ENCODE data around the gene PPP1R36. TPM values are rescaled to one million over a fixed set of nuclear protein-coding genes. Genes with fewer than 3 reads are reported as not detected.

PPP1R36 gene
- total and polyA plus RNA-seq, 2 donors (not counting 1 experiment from before 2014, with no cell fraction given): 0.87 to 1.3 TPM

GRCh38 chr14:64502456-64502855, 47.3 kb upstream of the PPP1R36 start:
- Histone ChIP-seq H4K20me1 (ENCODE audit: control insufficient read depth, extremely low read depth, insufficient read depth, low read length) (peaks cover 6% of the 10 kb centered on the region), H3K79me2 (ENCODE audit: control insufficient read depth, insufficient read depth, low read length) (peaks cover 42% of the 10 kb centered on the region), H3K9ac (ENCODE audit: insufficient read depth, low read length) (peak overlapping the region; percentile 97), H3K4me2 (ENCODE audit: extremely low read depth, insufficient read depth, low read length) (peak overlapping the region; percentile 86), H3K4me1 (ENCODE audit: control insufficient read depth, extremely low read depth, insufficient read depth, low read length) (peaks cover 8% of the 10 kb centered on the region), H3K36me3 (ENCODE audit: control insufficient read depth, insufficient read depth, low read length) (no peaks in the 10 kb centered on the region), H3K9me3 (ENCODE audit: control insufficient read depth, insufficient read depth, low read depth, low read length) (no peaks in the 10 kb centered on the region), H3K27ac (ENCODE audit: insufficient read depth, low read length) (peak overlapping the region; percentile 98), H2AFZ (ENCODE audit: low read length) (no peak overlapping the region), H3K27me3 (ENCODE audit: control insufficient read depth, insufficient read depth, low read length) (no peaks in the 10 kb centered on the region), H3K4me3 (replicated peaks in 1 of 4; ENCODE audit: control extremely low read depth in 1 of 4, insufficient read depth in 1 of 4, low read depth in 3 of 4, low read length in 4 of 4) (peak overlapping the region; percentile 73 to 92 (median 88))
- no peak for DNase-seq (ENCODE audit: low read depth in 2 of 2)
- TF ChIP-seq CTCF (conservative IDR thresholded peaks at IDR 0.05 in 1 of 2, IDR thresholded peaks at IDR 0.05 in 1 of 2; ENCODE audit: low read depth in 1 of 2, low read length in 2 of 2): no peak
- no peak for TF ChIP-seq EZH2 (IDR thresholded peaks at IDR 0.05; ENCODE audit: low read length, missing control alignments)

- H3K4me1 ChIP-seq (ENCODE audit: control insufficient read depth, extremely low read depth, insufficient read depth, low read length): peaks cover 13% of the 10 kb centered on the region
- H3K79me2 ChIP-seq (ENCODE audit: control insufficient read depth, insufficient read depth, low read length): peaks cover 47% of the 10 kb centered on the region
- H3K27ac ChIP-seq (ENCODE audit: insufficient read depth, low read length): peak overlapping the region; percentile 98
- TF ChIP-seq EZH2 (IDR thresholded peaks at IDR 0.05; ENCODE audit: low read length, missing control alignments): no peak
- TF ChIP-seq CTCF (conservative IDR thresholded peaks at IDR 0.05 in 1 of 2, IDR thresholded peaks at IDR 0.05 in 1 of 2; ENCODE audit: low read depth in 1 of 2, low read length in 2 of 2): no peak
- H3K36me3 ChIP-seq (ENCODE audit: control insufficient read depth, insufficient read depth, low read length): no peaks in the 10 kb centered on the region
- peaks cover 9% of the 10 kb centered on the region for H4K20me1 ChIP-seq (ENCODE audit: control insufficient read depth, extremely low read depth, insufficient read depth, low read length)
- peak overlapping the region; percentile 97 for H3K9ac ChIP-seq (ENCODE audit: insufficient read depth, low read length)
- H3K4me3 ChIP-seq (replicated peaks in 1 of 4; ENCODE audit: control extremely low read depth in 1 of 4, insufficient read depth in 1 of 4, low read depth in 3 of 4, low read length in 4 of 4): peak overlapping the region; percentile 73 to 92 (median 88)
- peak overlapping the region; percentile 76 for H2AFZ ChIP-seq (ENCODE audit: low read length)
- H3K27me3 ChIP-seq (ENCODE audit: control insufficient read depth, insufficient read depth, low read length): no peaks in the 10 kb centered on the region
- peak; percentile 21 for DNase-seq (ENCODE audit: low read depth in 2 of 2)
- peak overlapping the region; percentile 86 for H3K4me2 ChIP-seq (ENCODE audit: extremely low read depth, insufficient read depth, low read length)
- no peaks in the 10 kb centered on the region for H3K9me3 ChIP-seq (ENCODE audit: control insufficient read depth, insufficient read depth, low read depth, low read length)
Observed at GRCh38 chr14:64502887-64503433, 46.8 kb upstream of the PPP1R36 start.

GRCh38 chr14:64503434-64504309, 46.1 kb upstream of the PPP1R36 start, which contains the start of gene ZBTB25:
ZBTB25 (minus strand) TSS chr14:64503838; CDS start chr14:64490533, 13,305 bp downstream.
- peaks cover 12% of the 10 kb centered on the region for H4K20me1 ChIP-seq (ENCODE audit: control insufficient read depth, extremely low read depth, insufficient read depth, low read length)
- H3K4me2 ChIP-seq (ENCODE audit: extremely low read depth, insufficient read depth, low read length): peak within 1 kb of the TSS; percentile 92
- TF ChIP-seq CTCF (conservative IDR thresholded peaks at IDR 0.05 in 1 of 2, IDR thresholded peaks at IDR 0.05 in 1 of 2; ENCODE audit: low read depth in 1 of 2, low read length in 2 of 2) (no peak), EZH2 (IDR thresholded peaks at IDR 0.05; ENCODE audit: low read length, missing control alignments) (no peak)
- H3K9me3 ChIP-seq (ENCODE audit: control insufficient read depth, insufficient read depth, low read depth, low read length): no peaks in the 10 kb centered on the region
- H3K27me3 ChIP-seq (ENCODE audit: control insufficient read depth, insufficient read depth, low read length): no peaks in the 10 kb centered on the region
- H3K27ac ChIP-seq (ENCODE audit: insufficient read depth, low read length): peak within 1 kb of the TSS; percentile 98
- H2AFZ ChIP-seq (ENCODE audit: low read length): peak within 1 kb of the TSS; percentile 76
- DNase-seq (ENCODE audit: low read depth in 2 of 2): peak; percentile 92 to 94
- H3K4me3 ChIP-seq (replicated peaks in 1 of 4; ENCODE audit: control extremely low read depth in 1 of 4, insufficient read depth in 1 of 4, low read depth in 3 of 4, low read length in 4 of 4): peak within 1 kb of the TSS; percentile 73 to 92 (median 88)
- peaks cover 54% of the 10 kb centered on the region for H3K79me2 ChIP-seq (ENCODE audit: control insufficient read depth, insufficient read depth, low read length)
- peak within 1 kb of the TSS; percentile 97 for H3K9ac ChIP-seq (ENCODE audit: insufficient read depth, low read length)
- peaks cover 13% of the 10 kb centered on the region for H3K4me1 ChIP-seq (ENCODE audit: control insufficient read depth, extremely low read depth, insufficient read depth, low read length)
- no peaks in the 10 kb centered on the region for H3K36me3 ChIP-seq (ENCODE audit: control insufficient read depth, insufficient read depth, low read length)

Measured in fibroblast of lung (primary cell).